ENCODE data around the gene FANCC. TPM values are rescaled to one million over a fixed set of nuclear protein-coding genes. Genes with fewer than 3 reads are reported as not detected.

FANCC gene
- total RNA-seq, 1 experiment from 2014 or later = 14.0 TPM

DNA sequence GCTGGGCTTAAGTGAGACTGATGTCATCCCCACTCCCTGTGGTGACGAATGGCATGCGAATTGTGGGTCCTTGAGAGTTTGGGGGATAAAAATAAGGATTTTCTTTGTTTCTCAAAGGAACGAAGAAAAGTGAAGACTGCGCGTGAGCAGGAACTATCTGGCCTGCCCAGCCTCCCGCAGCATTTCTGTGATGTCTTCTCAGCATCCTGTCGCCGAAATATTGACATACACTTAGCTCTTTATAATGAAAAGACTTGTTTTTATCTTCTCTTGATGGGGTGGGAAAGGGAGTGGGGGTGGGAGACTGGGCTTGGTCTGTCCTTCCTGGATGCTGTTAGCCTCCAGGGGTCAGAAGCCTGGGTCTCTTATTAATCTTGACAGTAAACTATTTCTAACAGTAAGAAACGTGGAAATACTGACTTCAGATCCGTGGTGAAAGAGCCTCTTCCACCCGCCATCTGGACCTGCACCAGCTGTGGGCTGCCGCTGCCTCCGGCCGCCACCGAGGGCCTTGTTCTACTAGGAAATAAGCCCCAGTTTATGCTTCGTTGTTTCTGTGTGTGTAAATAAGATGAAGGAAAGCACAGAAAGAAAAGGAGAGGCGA, 239.6 kb downstream of the FANCC start:
- DNase-seq = no peak
- Histone ChIP-seq H3K9ac (ENCODE audit: low read length) (no peak overlapping the region), H3K4me3 (ENCODE audit: low read length) (no peak overlapping the region), H4K20me1 (ENCODE audit: insufficient read depth, low read depth, low read length) (no peaks in the 10 kb centered on the region), H3K9me2 (replicated peaks; ENCODE audit: insufficient read depth, low read length) (no peaks in the 10 kb centered on the region), H3K4me1 (ENCODE audit: low read length) (no peaks in the 10 kb centered on the region), H2AFZ (ENCODE audit: low read length) (no peak overlapping the region), H3K27me3 (ENCODE audit: low read length) (no peaks in the 10 kb centered on the region), H3K27ac (ENCODE audit: low read length) (no peak overlapping the region), H3K9me3 (ENCODE audit: low read length) (no peaks in the 10 kb centered on the region), H3K36me3 (ENCODE audit: insufficient read depth, low read length) (no peaks in the 10 kb centered on the region), H3K79me2 (ENCODE audit: low read length) (no peaks in the 10 kb centered on the region), H3K4me2 (ENCODE audit: low read depth, low read length, poor library complexity, severe bottlenecking) (no peak overlapping the region)

DNA sequence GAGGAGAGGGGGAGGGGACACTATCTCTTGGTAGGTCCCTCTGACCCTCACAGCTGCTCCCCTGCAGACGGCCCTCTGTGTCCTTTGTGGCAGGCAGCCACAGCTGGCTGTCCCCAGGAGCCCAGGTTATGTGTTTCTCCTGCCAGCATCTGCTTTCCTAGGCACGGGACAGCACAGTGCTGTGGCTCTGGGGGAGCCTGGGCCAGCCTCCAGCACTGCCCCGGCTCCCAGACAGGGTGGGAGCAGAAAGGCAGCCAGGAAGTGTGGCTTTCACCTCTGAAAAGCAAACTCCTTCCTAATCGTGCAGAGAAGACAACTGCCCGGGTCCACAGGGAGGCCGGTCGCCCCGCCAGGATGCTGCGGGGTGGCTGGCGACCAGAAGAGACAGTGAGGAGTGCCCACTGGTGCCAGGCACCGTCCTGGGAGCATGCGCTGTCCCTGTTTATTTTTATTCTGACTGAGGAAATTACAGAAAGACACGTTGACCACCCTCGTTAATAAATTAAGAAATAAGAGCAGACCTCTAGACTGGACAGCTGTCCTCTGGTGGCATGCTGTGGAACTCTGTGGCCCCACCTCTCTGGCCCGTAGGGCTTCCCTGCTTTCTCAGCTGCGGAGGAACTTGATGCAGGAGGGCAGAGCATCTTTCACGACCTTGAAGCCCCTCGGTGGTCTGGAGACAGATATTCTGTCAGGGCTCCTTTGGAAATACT, 240.3 kb downstream of the FANCC start:
- H3K79me2 ChIP-seq (ENCODE audit: low read length) = no peaks in the 10 kb centered on the region
- no peak overlapping the region for H3K27ac ChIP-seq (ENCODE audit: low read length)
- H3K4me3 ChIP-seq (ENCODE audit: low read length) = no peak overlapping the region
- no peaks in the 10 kb centered on the region for H3K4me1 ChIP-seq (ENCODE audit: low read length)
- no peak overlapping the region for H2AFZ ChIP-seq (ENCODE audit: low read length)
- H3K9me3 ChIP-seq (ENCODE audit: low read length) = no peaks in the 10 kb centered on the region
- no peak overlapping the region for H3K4me2 ChIP-seq (ENCODE audit: low read depth, low read length, poor library complexity, severe bottlenecking)
- no peak overlapping the region for H3K9ac ChIP-seq (ENCODE audit: low read length)
- no peaks in the 10 kb centered on the region for H3K27me3 ChIP-seq (ENCODE audit: low read length)
- no peaks in the 10 kb centered on the region for H3K9me2 ChIP-seq (replicated peaks; ENCODE audit: insufficient read depth, low read length)
- no peaks in the 10 kb centered on the region for H4K20me1 ChIP-seq (ENCODE audit: insufficient read depth, low read depth, low read length)
- H3K36me3 ChIP-seq (ENCODE audit: insufficient read depth, low read length) = no peaks in the 10 kb centered on the region
- no peak for DNase-seq

DNA sequence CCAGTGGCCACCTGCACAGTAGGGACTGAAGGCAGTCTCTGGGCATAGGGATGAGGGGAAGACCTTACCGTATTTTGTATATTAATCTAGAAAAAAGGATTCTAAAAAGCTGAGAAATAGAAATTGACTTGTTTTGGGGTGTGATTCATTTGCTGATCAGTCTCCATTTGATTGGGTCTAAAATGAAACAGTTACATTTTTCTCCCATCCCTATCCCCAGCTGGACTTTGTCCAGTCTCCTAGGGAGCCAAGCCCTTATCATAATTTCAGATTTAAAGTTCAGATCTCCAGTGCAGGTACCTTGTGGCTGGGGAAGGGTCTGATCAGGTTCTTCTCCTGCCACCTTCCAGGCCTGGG, 240.8 kb downstream of the FANCC start:
- Histone ChIP-seq H3K4me2 (ENCODE audit: low read depth, low read length, poor library complexity, severe bottlenecking) (no peak overlapping the region), H2AFZ (ENCODE audit: low read length) (no peak overlapping the region), H3K27ac (ENCODE audit: low read length) (no peak overlapping the region), H3K4me3 (ENCODE audit: low read length) (no peak overlapping the region), H3K9me2 (replicated peaks; ENCODE audit: insufficient read depth, low read length) (no peaks in the 10 kb centered on the region), H3K79me2 (ENCODE audit: low read length) (no peaks in the 10 kb centered on the region), H3K9ac (ENCODE audit: low read length) (no peak overlapping the region), H4K20me1 (ENCODE audit: insufficient read depth, low read depth, low read length) (no peaks in the 10 kb centered on the region), H3K27me3 (ENCODE audit: low read length) (no peaks in the 10 kb centered on the region), H3K9me3 (ENCODE audit: low read length) (no peaks in the 10 kb centered on the region), H3K4me1 (ENCODE audit: low read length) (no peaks in the 10 kb centered on the region), H3K36me3 (ENCODE audit: insufficient read depth, low read length) (no peaks in the 10 kb centered on the region)
- DNase-seq = no peak

DNA sequence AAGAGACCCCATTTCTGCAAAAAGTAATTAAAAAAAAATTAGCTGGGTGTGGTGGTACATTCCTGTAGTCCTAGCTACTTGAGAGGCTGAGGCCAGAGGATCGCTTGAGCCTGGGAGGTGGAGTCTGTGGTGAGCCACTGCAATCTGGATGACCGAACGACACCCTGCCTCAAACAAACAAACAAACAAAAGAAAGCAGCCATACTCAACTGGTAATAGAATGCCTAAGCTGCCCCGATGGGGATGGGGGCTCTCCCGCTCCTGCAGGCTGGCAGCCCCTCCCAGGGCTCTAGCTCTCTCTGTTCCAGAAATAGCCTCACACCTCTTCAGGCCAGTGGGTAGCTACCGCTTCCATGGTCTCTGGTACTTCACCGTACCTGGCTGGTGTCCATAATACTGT, 241.8 kb downstream of the FANCC start:
- H3K27me3 ChIP-seq (ENCODE audit: low read length) = no peaks in the 10 kb centered on the region
- H3K27ac ChIP-seq (ENCODE audit: low read length) = no peak overlapping the region
- no peak overlapping the region for H3K9ac ChIP-seq (ENCODE audit: low read length)
- H3K36me3 ChIP-seq (ENCODE audit: insufficient read depth, low read length) = no peaks in the 10 kb centered on the region
- no peak overlapping the region for H3K4me2 ChIP-seq (ENCODE audit: low read depth, low read length, poor library complexity, severe bottlenecking)
- no peak for DNase-seq
- H3K4me3 ChIP-seq (ENCODE audit: low read length) = no peak overlapping the region
- no peaks in the 10 kb centered on the region for H3K79me2 ChIP-seq (ENCODE audit: low read length)
- no peaks in the 10 kb centered on the region for H3K9me3 ChIP-seq (ENCODE audit: low read length)
- no peaks in the 10 kb centered on the region for H4K20me1 ChIP-seq (ENCODE audit: insufficient read depth, low read depth, low read length)
- no peaks in the 10 kb centered on the region for H3K4me1 ChIP-seq (ENCODE audit: low read length)
- H2AFZ ChIP-seq (ENCODE audit: low read length) = no peak overlapping the region
- H3K9me2 ChIP-seq (replicated peaks; ENCODE audit: insufficient read depth, low read length) = no peaks in the 10 kb centered on the region

DNA sequence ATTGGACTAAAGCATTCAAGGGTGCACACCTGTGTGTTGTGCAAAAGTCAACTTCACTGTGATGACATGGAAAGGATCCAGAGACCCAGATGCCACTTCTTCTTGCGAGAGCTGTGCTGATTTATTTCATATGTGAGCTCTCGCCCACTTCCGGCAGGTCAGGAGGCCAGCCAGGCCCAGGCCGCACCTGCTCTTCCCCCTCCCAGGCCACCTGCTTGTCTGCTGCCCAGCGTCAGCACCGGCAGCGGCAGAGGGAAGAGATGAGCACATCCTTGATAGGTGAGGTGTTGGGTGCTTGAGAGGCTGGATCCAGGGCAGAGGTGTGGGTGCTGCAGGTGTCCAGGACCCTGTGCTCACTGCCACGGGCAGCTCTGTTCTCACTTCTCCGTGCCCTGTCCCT, 242.9 kb downstream of the FANCC start:
- no peak overlapping the region for H2AFZ ChIP-seq (ENCODE audit: low read length)
- no peaks in the 10 kb centered on the region for H4K20me1 ChIP-seq (ENCODE audit: insufficient read depth, low read depth, low read length)
- H3K9me2 ChIP-seq (replicated peaks; ENCODE audit: insufficient read depth, low read length) = no peaks in the 10 kb centered on the region
- no peaks in the 10 kb centered on the region for H3K9me3 ChIP-seq (ENCODE audit: low read length)
- no peak overlapping the region for H3K27ac ChIP-seq (ENCODE audit: low read length)
- no peaks in the 10 kb centered on the region for H3K4me1 ChIP-seq (ENCODE audit: low read length)
- H3K36me3 ChIP-seq (ENCODE audit: insufficient read depth, low read length) = no peaks in the 10 kb centered on the region
- H3K4me2 ChIP-seq (ENCODE audit: low read depth, low read length, poor library complexity, severe bottlenecking) = no peak overlapping the region
- H3K79me2 ChIP-seq (ENCODE audit: low read length) = no peaks in the 10 kb centered on the region
- no peaks in the 10 kb centered on the region for H3K27me3 ChIP-seq (ENCODE audit: low read length)
- no peak overlapping the region for H3K9ac ChIP-seq (ENCODE audit: low read length)
- no peak for DNase-seq
- no peak overlapping the region for H3K4me3 ChIP-seq (ENCODE audit: low read length)

DNA sequence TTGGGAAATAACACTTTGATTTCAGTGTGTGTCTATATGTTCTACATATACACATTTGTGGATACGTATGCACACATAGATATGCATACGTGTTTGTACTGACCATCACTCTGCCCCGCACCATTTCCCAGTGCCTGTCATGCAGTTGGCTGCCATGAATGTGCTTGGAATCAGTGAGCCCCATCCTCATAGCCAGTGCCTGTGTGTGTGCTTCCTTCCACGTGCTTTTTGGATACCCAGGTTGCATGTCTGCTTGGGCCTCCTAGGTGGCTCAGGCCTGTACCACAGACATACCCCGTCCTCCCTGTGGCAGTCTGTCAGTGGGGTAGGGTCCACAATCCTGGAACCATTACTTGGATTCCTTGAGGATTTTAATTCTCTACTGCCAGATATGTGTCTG, 243.6 kb downstream of the FANCC start:
- Histone ChIP-seq H3K9ac (ENCODE audit: low read length) (no peak overlapping the region), H3K4me1 (ENCODE audit: low read length) (no peaks in the 10 kb centered on the region), H3K9me2 (replicated peaks; ENCODE audit: insufficient read depth, low read length) (no peaks in the 10 kb centered on the region), H4K20me1 (ENCODE audit: insufficient read depth, low read depth, low read length) (no peaks in the 10 kb centered on the region), H3K9me3 (ENCODE audit: low read length) (no peaks in the 10 kb centered on the region), H3K27me3 (ENCODE audit: low read length) (no peaks in the 10 kb centered on the region), H3K4me2 (ENCODE audit: low read depth, low read length, poor library complexity, severe bottlenecking) (no peak overlapping the region), H2AFZ (ENCODE audit: low read length) (no peak overlapping the region), H3K36me3 (ENCODE audit: insufficient read depth, low read length) (no peaks in the 10 kb centered on the region), H3K79me2 (ENCODE audit: low read length) (no peaks in the 10 kb centered on the region), H3K4me3 (ENCODE audit: low read length) (no peak overlapping the region), H3K27ac (ENCODE audit: low read length) (no peak overlapping the region)
- DNase-seq = no peak

DNA sequence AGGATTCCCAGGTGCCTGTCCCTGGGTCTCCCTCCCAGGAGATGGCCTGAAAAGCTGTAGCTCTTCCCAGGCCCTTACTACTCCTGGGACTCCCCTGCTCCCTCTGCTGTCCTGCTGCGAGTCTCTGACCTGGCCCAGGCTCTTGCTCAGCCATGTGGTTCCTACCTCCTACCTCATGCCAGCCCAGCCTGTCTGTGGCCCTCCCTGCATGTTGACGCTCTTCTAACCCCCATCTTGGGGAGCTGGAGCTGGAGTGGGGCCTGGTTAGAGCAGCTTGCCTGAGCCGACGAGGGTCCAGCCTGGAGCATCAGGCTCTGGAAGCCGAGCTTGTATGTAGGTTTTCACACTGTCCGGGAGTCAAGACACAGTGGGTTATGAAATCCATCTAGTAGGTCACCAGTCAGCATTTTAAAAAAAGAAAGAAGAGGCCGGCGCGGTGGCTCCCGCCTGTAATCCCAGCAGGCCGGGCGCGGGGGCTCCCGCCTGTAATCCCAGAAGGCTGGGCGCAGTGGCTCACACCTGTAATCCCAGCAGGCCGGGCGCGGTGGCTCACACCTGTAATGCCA, 244.4 kb downstream of the FANCC start:
- Histone ChIP-seq H3K36me3 (ENCODE audit: insufficient read depth, low read length) (no peaks in the 10 kb centered on the region), H3K4me1 (ENCODE audit: low read length) (no peaks in the 10 kb centered on the region), H3K27ac (ENCODE audit: low read length) (no peak overlapping the region), H3K9me3 (ENCODE audit: low read length) (no peaks in the 10 kb centered on the region), H3K27me3 (ENCODE audit: low read length) (no peaks in the 10 kb centered on the region), H3K9me2 (replicated peaks; ENCODE audit: insufficient read depth, low read length) (no peaks in the 10 kb centered on the region), H3K79me2 (ENCODE audit: low read length) (no peaks in the 10 kb centered on the region), H4K20me1 (ENCODE audit: insufficient read depth, low read depth, low read length) (no peaks in the 10 kb centered on the region), H3K4me3 (ENCODE audit: low read length) (no peak overlapping the region), H3K4me2 (ENCODE audit: low read depth, low read length, poor library complexity, severe bottlenecking) (no peak overlapping the region), H3K9ac (ENCODE audit: low read length) (no peak overlapping the region), H2AFZ (ENCODE audit: low read length) (no peak overlapping the region)
- no peak for DNase-seq

DNA sequence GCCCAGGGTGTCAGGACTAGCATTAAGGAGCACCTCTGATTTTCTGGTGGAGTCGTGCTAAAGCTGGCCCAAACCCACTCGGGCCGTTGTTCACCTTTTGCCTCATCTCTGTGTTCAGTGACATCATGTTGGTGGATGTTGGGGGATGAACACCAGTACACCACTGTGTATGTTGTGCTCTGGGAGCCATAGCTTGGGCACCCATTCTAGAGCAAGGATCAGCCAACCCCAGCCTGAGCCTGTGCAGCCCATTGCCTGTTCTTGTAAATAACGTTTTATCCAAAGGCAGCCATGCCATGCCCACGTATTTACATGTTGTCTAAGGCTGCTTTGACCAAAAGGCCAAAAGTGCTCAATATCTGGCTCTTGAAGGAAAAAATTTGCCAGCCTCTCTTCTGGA, 245.6 kb downstream of the FANCC start:
- H3K9ac ChIP-seq (ENCODE audit: low read length) = no peak overlapping the region
- no peak overlapping the region for H3K4me3 ChIP-seq (ENCODE audit: low read length)
- DNase-seq = no peak
- no peaks in the 10 kb centered on the region for H3K36me3 ChIP-seq (ENCODE audit: insufficient read depth, low read length)
- no peaks in the 10 kb centered on the region for H3K79me2 ChIP-seq (ENCODE audit: low read length)
- H4K20me1 ChIP-seq (ENCODE audit: insufficient read depth, low read depth, low read length) = no peaks in the 10 kb centered on the region
- H3K27ac ChIP-seq (ENCODE audit: low read length) = no peak overlapping the region
- no peaks in the 10 kb centered on the region for H3K9me3 ChIP-seq (ENCODE audit: low read length)
- no peaks in the 10 kb centered on the region for H3K4me1 ChIP-seq (ENCODE audit: low read length)
- no peaks in the 10 kb centered on the region for H3K27me3 ChIP-seq (ENCODE audit: low read length)
- no peak overlapping the region for H2AFZ ChIP-seq (ENCODE audit: low read length)
- no peak overlapping the region for H3K4me2 ChIP-seq (ENCODE audit: low read depth, low read length, poor library complexity, severe bottlenecking)
- H3K9me2 ChIP-seq (replicated peaks; ENCODE audit: insufficient read depth, low read length) = no peaks in the 10 kb centered on the region

Measured in Karpas-422 (cell line).